Stimulated activated naive CD4-positive, alpha-beta T cell (primary cell): ENCODE measurements around the gene SLAIN2.
"Not testable (repeated sequence)": the region's sequence is repeated elsewhere in the genome, so short reads cannot be mapped to it uniquely, and the experiment has no call there.

Source experiments
- DNase-seq, 6 experiments: peaks; one replicate each; lab custom pipeline; 2025; lab: John Stamatoyannopoulos, UW

The SLAIN2 gene

DNA sequence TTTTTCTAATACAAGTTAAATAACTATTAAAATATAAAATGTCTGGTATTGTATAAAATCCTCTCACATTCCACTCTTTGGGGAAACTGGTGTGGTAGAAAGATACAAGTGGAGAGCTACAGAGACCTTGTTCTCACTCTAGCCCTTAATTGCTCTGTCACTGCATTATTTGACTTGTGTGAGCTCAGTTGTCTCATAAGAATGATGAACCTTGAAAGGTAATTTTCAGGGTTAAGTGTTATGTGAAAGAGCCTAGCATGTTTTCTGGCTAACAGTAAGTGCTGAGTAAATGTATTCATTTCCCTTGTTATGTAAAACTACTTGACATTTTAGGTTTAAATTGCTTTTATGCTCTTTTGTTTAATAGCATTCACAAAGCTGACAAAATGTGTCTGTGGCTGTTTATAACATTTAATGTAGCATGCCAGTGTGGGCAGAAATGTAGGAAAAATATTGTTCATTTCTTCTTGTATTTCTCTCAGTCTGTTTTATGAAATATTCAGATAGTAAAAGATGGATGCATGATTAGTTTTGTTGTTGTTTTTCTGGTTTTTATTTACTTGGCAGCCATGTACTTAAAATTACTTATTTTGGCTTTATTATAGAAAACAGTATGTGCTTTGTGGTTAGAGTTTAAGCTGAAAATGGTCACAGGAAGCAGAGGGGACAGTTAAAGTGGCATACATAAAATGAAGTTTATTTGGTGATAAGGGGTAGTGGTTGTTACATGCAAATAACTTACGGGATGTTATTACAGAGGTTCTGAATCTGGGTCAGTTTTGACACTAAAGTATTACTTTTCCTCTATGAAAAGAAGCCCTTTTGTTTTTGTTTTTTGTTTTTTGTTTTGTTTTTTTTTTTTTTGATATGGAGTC is 29.2 kb downstream of the SLAIN2 start:
- DNase-seq, result no peak

DNA sequence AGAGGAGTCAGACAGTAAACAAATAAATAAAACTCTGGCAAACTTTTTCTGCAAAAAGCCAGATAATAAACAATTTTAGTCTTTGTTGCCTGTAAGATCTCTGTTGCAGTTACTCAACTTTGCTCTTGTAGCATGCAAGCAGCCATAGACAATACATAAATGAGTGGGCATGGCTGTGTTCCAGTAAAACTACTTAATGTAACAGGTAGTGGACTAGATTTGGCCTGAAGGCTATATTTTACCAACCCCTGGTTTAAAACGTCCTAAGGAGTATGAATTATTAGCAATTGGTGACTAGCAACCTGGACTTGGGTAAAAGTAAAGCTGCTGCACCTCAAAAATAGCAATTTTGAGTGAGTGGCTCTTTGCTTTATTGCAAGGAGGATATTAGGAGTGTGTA is 30.9 kb downstream of the SLAIN2 start:
- DNase-seq, result no peak

DNA sequence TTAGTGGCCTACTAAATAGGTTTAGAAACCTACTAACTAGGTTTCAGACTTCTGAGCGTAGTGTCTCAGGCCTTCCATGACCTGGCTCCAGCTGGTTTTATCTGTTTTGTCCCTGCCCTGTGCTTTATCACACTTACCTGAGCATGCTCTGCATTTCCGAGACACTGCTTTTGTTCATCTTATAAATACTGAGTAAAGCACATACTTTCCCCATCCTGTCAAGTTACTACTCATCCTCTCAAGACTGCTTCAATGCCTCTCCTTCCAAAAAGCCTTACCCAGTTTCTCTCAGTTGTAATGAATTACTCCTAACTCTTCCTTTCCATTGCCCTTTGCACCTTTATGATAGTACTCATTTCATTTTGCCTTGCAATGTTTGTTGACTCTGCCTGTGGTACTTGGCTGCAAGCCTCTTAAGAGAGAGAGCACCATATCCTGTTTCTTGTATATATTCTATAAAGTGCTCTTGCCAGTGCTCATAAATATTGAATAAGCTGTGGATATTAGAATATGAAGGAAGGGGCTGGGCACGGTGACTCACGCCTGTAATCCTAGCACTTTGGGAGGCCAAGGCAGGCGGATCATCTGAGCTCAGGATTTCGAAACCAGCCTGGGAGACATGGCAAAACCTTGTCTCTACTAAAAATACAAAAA is 34.4 kb downstream of the SLAIN2 start:
- DNase-seq, result no peak

DNA sequence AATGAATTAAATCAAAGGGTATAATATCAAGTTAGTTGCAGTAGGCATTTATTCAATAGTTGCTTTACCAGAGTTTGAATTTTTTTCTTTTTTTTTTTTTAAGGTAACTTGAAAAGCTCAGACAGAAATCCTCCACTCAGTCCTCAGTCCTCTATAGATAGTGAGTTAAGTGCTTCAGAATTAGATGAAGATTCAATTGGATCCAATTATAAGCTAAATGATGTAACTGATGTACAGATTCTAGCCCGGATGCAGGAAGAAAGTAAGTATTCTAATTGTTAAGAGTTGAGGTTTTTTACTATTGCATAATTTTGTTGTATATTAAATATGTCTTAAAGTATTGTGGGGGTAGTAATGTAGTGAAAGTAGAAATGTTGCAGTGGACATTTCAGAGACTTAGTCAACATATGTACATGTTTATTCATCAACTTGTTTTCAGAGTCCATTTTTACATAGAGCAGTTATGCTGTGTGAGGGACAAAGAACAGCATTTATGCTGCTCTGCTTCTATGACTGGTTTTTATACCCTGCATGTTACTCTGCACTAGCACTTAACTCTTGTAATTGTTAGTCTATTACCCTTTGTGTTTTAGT is 38.4 kb downstream of the SLAIN2 start:
- DNase-seq, result no peak

DNA sequence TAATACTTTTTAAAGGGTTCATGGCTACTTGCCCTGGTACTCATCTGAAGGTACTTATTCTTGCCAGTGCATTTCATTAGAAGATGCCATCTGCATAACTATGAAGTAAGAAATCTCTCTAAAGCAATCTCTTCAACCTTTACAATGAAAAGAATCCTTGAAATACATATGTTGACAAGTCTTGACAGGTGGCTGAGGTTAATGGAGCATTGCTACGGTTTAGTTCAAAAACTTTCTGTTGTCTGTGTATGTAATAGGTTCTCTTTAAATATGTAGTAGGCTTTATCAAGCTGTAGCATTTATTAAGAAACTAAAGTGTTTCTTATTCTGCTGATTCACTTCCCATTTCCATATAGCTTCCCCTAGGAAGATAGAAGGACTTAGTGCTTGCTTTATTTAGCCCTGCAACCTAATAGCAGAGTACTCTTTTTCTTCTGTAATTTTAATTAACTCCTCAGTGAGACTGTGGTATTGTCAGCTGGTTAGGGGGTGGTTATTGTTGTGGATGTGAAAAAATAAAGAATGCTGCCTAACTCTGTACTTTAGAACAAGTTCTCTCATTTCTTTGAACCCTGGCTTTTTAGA is 39.3 kb downstream of the SLAIN2 start:
- DNase-seq, result no peak

DNA sequence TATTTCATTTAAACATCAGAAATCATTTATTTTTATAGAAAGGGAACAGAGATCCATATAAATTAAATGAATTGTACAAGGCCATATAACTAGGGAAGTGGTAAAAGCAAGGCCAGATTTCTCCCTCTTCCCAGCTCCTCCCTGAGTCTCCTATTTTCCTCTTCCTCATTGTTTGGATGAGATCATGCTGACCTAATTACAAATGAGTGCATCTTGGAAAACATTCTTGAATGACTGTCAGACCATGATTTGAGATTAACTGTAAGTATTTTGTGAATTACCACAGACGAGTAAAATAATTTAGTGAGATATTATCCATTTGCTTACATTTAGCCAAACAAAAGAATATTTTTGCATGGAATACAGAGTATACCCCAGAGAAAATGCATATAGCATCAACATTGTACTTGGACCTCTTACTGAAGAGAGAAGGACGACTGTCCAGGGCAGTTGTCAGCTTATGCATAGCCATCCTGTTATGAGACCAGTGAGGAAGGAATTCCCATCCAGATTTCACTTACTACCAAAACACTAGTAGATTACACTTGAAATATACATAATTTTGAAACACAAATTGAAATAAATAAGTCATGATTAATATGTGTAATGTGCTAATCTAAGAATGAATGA is 47.3 kb downstream of the SLAIN2 start:
- DNase-seq, result no peak

DNA sequence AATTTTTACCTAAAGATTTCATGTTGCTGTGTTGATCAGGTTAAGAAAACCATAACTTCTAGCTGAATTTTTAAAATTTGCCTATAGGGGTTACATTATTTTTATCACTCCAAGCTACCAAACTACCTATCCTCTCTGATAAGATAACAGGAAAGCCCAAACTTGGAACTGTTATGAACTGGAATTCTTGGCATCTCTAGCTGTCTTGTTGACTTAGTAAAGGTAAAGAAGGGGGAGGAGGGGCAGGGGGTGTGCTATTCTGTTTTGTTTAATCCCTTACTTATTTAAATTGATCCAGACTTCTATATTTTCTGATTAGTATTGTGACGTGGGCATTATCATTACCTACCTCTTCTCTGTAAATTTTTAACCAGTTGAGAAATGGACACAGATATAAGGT is 54.7 kb downstream of the SLAIN2 start:
- DNase-seq, result no peak

DNA sequence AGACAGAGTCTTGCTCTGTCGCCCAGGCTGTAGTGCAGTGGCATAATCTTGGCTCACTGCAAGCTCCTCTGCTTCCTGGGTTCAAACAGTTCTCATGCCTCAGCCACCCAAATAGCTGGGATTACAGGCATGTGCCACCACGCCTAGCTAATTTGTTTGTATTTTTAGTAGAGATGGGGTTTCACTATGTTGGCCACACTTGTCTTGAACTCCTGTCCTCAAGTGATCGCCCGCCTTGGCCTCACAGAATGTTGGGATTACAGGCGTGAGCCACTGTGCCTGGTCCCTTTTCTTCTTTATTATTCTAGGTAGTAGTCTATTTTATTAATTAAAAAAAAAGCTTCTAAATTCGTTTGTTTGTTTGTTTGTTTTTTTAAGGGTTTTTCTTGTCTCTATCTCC is 59.1 kb downstream of the SLAIN2 start:
- DNase-seq, result no peak

DNA sequence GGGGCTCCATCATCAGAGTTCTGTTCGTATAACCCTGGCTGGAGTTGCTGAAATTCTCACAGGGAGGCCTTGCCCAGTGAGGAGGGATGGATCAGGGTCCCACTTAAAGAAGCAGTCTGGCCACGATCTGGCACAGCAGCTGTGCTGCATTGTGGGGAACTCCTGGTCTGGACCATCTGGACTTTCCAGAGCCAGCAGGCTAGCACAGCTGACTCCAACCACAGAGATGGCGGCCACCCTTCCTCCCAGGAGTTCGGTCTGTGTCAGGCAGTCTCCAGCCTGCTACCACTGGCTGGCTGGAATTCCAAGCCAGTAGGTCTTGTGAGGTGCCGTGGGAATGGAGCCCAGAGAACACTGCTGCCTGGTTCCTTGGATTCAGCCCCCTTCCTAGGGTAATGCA is 62.0 kb downstream of the SLAIN2 start:
- DNase-seq, result no peak

DNA sequence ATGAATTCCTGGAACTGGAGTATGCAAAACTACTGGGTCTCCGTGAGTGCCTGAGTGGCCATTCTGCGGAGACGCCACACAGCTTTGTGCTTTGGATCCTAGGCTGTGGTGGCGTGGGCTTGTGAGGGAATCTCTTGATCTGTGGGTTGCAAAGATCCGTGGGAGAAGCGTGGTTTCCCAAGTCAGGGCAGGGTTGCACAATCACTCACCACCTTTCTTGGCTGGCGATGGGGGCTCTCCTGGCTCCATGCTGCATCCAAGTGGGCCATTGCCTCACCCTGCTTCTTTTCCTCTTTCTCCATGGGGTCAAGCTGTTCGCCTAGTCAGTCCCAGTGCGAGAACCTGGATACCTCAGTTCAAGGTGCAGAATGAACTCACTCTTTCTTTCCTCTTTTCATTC is 62.5 kb downstream of the SLAIN2 start:
- DNase-seq, result no peak

DNA sequence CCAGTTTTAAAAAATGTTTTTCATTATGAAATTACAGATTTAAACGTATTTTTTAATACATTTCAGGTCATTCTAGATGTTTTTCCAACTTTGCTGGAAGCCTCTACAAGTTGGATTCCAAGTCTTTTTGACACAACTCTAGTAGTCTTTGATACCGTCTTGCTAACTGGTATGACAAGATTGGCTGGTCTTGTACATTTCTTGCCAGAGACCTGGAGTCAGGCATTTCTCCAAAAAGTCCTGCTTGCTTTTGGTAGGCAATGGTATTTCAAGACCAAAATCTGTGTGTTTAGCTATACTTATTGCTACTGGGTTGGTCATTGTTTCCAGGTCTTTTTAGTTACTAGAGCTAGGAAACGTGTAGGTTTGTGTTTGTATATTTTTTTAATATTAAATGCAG is 64.6 kb downstream of the SLAIN2 start:
- DNase-seq, result no peak

DNA sequence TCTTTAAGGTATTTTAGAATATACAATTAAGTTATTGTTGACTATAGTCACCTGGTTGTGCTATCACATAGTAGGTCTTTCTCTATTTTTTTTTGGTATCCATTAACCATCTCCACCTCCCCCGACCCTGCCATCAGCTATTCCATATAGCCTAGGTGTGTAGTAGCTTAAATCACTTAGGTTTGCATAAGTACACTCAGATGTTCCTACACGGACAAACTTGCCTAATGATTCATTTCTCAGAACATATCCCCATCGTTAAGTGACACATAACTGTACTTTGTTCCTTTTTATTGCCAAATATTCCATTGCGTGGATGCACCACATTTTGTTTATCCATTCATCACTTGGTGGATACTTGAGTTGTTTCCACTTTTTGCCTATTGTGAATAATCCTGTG is 67.9 kb downstream of the SLAIN2 start:
- no peak for DNase-seq

DNA sequence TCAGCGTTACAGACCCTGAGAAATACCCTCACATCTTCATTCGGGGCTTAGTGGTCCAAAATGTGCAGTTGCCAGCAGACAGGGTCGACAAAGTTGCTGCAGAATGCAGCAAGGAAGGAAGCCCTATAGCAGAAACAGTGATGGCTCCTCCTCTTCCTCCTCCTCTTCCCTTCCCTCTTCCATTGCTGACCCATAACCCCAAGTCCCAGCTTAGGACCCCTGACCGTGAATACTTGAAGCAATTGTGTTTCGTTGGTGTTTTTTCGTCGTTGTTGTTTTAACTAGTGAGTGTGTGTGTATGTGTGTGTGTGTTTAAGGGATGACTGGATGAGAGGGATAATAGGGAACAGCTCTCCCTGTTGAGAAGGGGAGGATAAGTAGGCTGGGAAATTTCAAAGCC is 69.5 kb downstream of the SLAIN2 start:
- DNase-seq, result no peak

DNA sequence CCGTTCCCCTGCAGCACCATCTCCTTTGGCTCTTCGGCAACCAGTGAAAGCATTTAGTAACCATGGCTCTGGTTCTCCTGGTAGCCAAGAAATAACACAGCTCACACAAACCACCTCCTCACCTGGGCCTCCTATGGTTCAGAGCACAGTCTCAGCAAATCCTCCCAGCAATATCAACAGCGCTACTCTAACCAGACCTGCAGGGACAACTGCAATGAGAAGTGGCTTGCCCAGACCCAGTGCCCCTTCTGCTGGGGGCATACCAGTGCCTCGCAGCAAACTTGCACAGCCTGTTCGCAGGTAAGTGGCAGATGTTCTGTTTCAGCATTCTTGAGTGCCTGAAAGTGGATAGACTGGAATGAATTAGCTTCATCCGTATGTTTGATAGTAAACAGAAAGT is 78.8 kb downstream of the SLAIN2 start:
- no peak for DNase-seq

DNA sequence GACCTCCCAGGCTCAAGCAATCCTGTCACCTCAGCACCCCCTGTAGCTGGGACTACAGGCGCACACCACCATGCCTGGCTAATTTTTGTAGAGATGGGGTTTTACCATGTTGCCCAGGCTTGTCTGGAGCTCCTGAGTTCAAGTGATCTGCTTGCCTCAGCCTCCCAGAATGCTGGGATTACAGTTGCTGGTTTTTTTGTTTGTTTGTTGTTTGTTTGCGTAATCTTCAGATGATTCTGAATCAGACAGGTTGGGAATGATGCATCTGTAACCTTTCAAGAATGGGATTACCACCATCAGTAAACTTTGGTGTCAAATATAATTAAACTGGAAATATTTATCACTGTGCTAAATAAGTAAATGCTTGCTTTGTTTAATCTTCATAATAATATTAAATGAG is 79.8 kb downstream of the SLAIN2 start:
- no peak for DNase-seq

DNA sequence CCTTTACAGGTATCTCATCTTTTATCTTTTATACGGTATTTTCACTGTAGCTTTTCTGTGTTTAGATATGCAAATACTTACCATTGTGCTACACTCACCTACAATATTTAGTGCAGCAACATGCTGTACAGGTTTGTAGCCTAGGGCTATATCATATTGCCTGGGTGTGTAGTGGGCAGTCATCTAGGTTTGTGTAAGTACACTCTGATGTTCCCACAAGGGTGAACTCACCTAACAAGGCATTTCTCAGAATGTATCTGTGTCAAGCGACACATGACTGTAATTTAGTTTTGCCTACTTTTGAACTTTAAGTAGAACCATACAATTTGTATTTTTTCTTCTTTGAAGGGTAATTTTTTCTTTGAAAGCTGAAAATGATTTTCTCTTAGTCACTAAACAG is 87.6 kb downstream of the SLAIN2 start:
- DNase-seq, result no peak

DNA sequence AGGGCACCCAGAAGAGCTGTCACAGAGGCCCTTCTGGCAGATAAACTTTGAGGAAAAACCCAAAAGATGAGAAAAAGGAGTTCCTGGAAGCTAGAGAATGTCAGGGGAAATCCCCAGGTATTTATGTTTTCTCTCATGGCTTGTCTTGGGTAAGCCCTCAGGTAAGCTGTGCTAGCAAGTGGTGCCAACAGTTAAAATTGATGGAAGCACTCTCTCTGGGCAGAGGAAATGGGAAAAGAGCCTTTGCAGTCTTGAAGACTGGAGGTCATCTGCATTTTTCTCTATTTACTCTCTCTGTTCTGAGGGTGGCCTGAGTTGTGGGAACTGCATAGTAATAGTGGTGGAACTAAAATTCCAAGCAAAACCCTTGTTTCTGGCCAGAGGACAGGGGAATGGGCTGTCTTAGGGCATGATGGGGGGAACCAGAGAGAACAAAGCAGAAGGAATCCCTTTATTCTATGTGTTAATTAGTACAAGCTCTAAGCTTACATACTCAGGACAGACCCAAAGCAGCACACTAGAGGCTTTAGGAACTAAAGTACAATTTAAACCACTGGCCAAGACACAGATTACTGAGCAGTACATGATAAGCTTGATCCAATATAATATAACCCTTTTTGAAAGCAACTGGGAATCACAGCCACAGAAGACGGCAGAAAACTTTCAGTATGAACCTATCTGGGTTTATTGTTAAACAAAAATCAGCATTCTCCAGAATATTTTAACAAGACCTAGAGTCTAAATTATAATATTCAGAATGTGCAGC is 88.6 kb downstream of the SLAIN2 start:
- DNase-seq, result no peak

DNA sequence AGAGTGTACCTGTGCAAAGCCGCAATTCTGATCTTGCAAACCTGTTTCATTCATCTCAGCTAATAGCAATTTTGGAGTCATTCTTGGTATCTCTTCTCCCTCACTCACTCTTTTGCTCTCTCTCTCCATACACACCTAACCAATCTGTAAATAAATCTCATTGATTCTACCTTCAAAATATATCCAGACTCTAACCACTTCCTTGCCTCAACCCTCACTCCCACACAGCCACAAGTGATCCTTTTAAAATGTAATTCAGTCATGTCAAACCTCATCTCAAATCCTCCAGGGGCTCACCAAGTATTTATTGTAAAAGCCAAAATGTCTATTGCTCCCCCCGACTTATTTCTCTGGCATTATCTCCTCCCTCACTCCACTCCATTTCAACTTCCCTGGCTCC is 90.1 kb downstream of the SLAIN2 start:
- peak in 2 of 6 experiments; percentile 13 to 15 for DNase-seq

DNA sequence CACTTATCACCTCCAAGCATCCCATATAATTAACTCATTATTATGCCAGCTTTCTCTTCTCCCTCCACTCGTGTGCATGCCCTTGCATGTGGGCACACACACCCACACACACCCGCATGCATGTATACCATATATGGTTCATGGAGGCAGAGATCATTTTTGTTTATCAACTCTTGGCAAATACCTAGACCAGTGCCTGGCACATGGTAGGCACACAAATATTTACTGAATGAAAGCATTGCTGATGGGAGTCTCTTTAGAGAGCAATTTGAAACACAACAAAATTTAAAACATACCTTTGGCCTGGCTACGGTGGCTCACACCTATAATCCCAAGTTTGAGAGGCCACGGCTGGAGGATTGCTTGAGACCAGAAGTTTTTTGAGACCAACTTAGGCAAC is 90.7 kb downstream of the SLAIN2 start:
- no peak for DNase-seq

DNA sequence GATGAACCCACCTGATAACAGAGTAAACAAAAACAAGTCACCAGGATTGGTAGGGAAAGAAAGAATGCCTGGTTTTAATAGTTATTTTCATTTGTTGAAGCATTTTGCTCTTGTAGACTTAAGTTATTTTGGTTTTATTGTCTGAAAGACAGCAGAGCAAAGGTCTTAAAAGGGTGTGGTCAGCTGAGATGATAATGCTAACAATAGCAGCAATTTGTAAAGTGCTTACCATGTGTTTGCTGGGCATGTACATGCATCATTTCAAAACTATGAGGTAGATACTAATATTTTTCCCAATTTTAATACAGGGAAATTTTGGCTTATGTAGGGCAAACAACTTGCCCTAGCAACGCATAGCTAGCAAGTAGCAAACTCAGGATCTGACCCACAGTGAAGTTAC is 95.0 kb downstream of the SLAIN2 start:
- DNase-seq, result no peak

DNA sequence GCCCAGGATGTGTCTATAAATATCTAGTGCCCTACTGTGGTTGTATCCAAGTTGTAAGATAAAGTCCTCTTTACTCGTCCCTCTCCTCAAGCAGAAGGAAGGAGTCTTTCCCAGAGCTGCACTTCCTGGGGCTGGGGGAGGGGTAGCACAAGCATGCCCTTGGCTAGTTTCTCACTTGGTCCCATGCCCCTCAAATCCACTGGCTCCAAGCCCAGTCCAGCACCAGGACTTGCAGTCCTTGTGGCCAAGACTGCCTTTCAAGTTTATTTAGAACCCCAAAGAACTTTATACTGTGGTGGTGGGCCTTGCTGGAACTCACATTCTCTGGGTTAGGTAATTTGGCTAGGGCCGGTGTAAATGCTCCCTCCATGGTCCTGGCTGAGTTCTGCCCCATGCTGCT is 98.7 kb downstream of the SLAIN2 start:
- no peak for DNase-seq

DNA sequence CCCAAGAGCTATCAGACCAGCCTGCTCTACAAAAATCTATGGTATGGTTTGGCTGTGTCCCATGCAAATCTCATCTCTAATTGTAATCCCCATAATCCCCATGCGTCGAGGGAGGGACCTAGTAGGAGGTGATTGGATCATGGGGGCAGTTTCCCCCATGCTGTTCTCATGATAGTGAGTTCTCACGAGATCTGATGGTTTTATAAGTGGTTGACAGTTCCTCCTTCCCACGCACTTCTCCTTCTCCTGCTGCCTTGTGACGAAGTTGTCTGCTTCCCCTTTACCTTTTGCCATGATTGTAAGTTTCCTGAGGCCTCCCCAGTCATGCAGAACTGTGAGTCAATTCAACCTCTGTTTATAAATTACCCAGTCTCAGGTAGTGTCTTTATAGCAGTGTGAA is 99.6 kb downstream of the SLAIN2 start:
- DNase-seq, result not testable (repeated sequence)
